GM21381 (cell line): ENCODE measurements around the gene STOX1.
"Not testable (repeated sequence)": the region's sequence is repeated elsewhere in the genome, so short reads cannot be mapped to it uniquely, and the experiment has no call there.

Experiments used
- ATAC-seq: cut with Tn5 transposase; IDR thresholded peaks from one replicate; pipeline ENCODE4 v1.9.1; 2021; ENCODE audit warnings: mild to moderate bottlenecking, moderate library complexity; ENCODE audit not compliant: unreplicated experiment

STOX1 gene

GRCh38 chr10:68829521-68829920 lies 2.2 kb downstream of the STOX1 start:
- no peak for ATAC-seq

GRCh38 chr10:68829952-68830351 lies 2.6 kb downstream of the STOX1 start:
- ATAC-seq: no peak

- no peak for ATAC-seq
Measured at GRCh38 chr10:68831961-68832455, 4.7 kb downstream of the STOX1 start.

GRCh38 chr10:68832601-68833000 lies 5.3 kb downstream of the STOX1 start:
- ATAC-seq: no peak

GRCh38 chr10:68837626-68838322 lies 10.4 kb downstream of the STOX1 start:
- no peak for ATAC-seq

GRCh38 chr10:68840650-68841049 lies 13.3 kb downstream of the STOX1 start:
- not testable (repeated sequence) for ATAC-seq

GRCh38 chr10:68848281-68848680 lies 20.9 kb downstream of the STOX1 start:
- no peak for ATAC-seq

- no peak for ATAC-seq
Measured at GRCh38 chr10:68848806-68849205, 21.5 kb downstream of the STOX1 start.

GRCh38 chr10:68856352-68856751 lies 29.0 kb downstream of the STOX1 start:
- ATAC-seq: no peak

- ATAC-seq: no peak
Measured at GRCh38 chr10:68857005-68857404, 29.7 kb downstream of the STOX1 start.

- ATAC-seq: no peak
Measured at GRCh38 chr10:68861253-68861652, 33.9 kb downstream of the STOX1 start.

- no peak for ATAC-seq
Measured at GRCh38 chr10:68864611-68865010, 37.3 kb downstream of the STOX1 start.

GRCh38 chr10:68868173-68868572 lies 40.8 kb downstream of the STOX1 start:
- not testable (repeated sequence) for ATAC-seq

- no peak for ATAC-seq
Measured at GRCh38 chr10:68869623-68870022, 42.3 kb downstream of the STOX1 start.

GRCh38 chr10:68870061-68870460 lies 42.7 kb downstream of the STOX1 start:
- ATAC-seq: no peak

GRCh38 chr10:68870545-68871104 lies 43.3 kb downstream of the STOX1 start:
- no peak for ATAC-seq

- ATAC-seq: no peak
Measured at GRCh38 chr10:68871105-68871711, 43.9 kb downstream of the STOX1 start.

GRCh38 chr10:68871731-68872342 lies 44.5 kb downstream of the STOX1 start:
- no peak for ATAC-seq

- ATAC-seq: no peak
Measured at GRCh38 chr10:68876246-68877138, 49.2 kb downstream of the STOX1 start.

- ATAC-seq: no peak
Measured at GRCh38 chr10:68877482-68878110, 50.3 kb downstream of the STOX1 start.
